Occipital lobe (tissue), 2 donors: Measurements from ENCODE around the gene NUP54. TPM values are rescaled to one million over a fixed set of nuclear protein-coding genes. Genes with fewer than 3 reads are reported as not detected.
A peak's percentile ranks its signal among the peaks of the same experiment; 100 is the strongest.

Experiments used
- DNase-seq: peaks from one replicate; lab custom pipeline; 2025; lab: John Stamatoyannopoulos, UW
- total RNA-seq: library from RNA; depleted of rRNA; stranded (reverse); fragments of >200 nt; gene quantifications from one replicate; pipeline ENCODE4 v1.2.3, GENCODE V29; 2014

The NUP54 gene, protein sequence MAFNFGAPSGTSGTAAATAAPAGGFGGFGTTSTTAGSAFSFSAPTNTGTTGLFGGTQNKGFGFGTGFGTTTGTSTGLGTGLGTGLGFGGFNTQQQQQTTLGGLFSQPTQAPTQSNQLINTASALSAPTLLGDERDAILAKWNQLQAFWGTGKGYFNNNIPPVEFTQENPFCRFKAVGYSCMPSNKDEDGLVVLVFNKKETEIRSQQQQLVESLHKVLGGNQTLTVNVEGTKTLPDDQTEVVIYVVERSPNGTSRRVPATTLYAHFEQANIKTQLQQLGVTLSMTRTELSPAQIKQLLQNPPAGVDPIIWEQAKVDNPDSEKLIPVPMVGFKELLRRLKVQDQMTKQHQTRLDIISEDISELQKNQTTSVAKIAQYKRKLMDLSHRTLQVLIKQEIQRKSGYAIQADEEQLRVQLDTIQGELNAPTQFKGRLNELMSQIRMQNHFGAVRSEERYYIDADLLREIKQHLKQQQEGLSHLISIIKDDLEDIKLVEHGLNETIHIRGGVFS
- 162 TPM for total RNA-seq

GRCh38 chr4:76148142-76148865, at the start of gene NUP54:
Gene NUP54, minus strand, starts transcription at chr4:76148397. Its CDS starts 23 bp downstream, at chr4:76148374.
- peak; percentile 93 for DNase-seq

GRCh38 chr4:76197031-76197743, 49.0 kb upstream of the NUP54 start:
- DNase-seq = no peak

DNA sequence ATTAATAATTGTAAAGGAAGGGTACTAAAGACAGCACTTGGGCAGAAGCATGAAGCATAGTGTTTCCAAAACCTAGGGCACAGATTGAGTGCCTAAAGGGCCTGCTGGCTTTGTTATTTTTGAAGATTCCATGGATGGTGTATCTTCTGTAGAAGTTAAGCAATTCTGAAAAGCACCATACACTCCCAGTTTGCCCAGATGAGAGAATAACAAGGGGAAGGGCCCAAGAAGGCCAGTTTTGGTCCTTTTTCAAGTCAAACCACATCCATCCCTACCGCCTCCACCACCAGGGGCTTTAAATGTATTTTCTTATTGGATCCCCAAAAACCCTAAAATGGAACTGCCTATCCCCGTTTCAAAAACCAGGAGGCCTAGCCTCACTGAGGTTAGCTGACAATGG, 48.2 kb upstream of the NUP54 start:
- DNase-seq = no peak

DNA sequence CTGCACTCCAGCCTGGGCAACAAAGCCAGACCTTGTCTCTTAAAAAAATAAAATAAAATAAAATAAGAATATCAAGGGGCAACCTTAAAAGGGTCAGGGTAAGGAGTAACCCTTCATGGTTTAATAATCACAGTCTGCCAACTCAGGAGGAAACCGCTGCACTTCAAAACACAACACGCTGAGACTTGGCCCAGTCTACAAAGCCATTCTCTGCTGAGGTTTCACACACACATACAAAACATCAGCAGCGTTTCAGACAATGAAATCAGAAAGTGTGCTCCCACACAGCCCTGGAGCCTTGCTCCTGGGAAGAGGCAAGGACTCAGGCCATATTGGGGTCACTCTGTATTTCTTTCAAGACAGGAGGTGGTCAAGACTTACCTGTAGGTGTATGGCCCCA, 47.1 kb upstream of the NUP54 start:
- DNase-seq = no peak

DNA sequence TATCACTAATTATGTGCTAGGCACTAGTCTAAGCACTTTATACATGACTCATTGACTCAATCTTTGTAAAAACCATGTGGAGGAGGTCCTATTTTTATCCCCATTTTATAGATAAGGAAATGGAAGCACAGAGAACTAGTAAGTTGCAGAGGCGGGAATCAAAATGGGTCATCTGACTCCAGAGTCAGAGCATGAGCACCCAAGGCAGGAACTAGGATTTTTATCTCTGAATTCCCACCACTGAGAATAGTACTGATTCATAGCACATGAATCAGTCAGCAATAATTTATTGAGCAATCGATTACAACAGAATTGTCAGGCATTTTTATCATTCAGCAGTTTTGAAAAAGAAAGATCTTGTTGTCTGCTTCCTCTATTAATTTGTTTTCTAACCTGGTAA, 46.1 kb upstream of the NUP54 start:
- no peak for DNase-seq

GRCh38 chr4:76192236-76192635, 44.0 kb upstream of the NUP54 start:
- DNase-seq = no peak

GRCh38 chr4:76188557-76188956, 40.4 kb upstream of the NUP54 start:
- DNase-seq = no peak

DNA sequence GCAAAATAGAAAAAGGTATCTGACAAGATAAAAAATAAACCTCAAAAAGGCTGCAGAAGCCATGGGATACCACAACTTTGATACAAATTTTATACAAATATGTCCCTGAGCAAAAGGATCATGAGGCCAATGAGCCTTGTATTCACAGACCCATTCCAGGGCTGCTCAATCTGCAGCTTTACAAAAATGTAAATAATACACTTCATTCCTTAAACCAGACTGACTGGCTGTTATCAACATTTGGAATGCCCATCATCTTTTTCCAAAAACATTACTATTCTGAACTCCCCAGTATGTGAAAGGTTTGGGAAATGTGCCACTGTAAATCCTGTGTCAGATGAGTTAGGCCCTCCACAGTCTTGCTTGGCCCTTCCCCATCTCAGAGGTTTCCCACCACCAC, 40.0 kb upstream of the NUP54 start:
- no peak for DNase-seq

- no peak for DNase-seq
Observed at GRCh38 chr4:76187152-76187551, 39.0 kb upstream of the NUP54 start.

GRCh38 chr4:76182463-76182862, 34.3 kb upstream of the NUP54 start:
- no peak for DNase-seq

- DNase-seq = peak; percentile 69
Observed at GRCh38 chr4:76179398-76180318, 31.5 kb upstream of the NUP54 start.

GRCh38 chr4:76178296-76178695, 30.1 kb upstream of the NUP54 start:
- no peak for DNase-seq

GRCh38 chr4:76177709-76178108, 29.5 kb upstream of the NUP54 start:
- no peak for DNase-seq

GRCh38 chr4:76175336-76175735, 27.1 kb upstream of the NUP54 start:
- DNase-seq = no peak

- no peak for DNase-seq
Observed at GRCh38 chr4:76174216-76174615, 26.0 kb upstream of the NUP54 start.

GRCh38 chr4:76168688-76169087, 20.5 kb upstream of the NUP54 start:
- DNase-seq = no peak

DNA sequence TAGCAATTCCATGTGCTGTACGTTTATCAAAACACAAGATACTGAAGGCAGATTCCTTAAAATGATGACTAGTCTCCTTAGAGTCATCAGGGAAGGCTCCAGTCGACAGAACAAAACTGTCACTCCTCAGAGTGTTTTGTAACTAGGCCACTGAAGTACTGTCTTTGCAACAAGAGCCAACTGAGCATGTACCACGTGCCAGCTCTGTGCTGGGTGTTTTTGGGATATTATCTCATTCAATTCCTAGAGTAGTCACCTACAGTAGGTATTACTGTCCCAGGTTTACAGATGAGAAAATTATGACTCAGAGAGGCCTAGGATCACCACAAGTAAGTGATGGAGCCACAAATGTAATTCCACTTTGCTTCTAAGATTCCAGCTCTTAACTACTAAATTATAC, 18.3 kb upstream of the NUP54 start:
- no peak for DNase-seq

DNA sequence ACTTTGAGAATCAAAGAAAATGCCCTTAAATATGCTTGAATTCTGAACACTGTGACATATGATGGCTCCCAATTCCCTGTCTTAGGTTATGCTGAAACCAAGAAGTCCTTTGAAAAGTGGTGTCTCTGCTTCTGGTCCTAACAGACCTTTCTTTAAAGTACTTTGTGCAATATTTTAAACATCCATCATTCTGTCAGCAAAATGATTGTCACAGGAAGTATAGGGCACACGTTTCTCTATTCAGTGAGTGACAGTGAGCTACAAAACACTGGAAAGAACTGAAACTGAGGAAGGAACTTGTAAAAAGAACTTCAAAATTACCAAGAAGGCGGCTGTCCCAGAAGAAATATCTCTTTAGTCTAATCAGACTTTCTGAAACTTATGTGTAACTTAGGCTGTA, 12.2 kb upstream of the NUP54 start:
- DNase-seq = no peak

DNA sequence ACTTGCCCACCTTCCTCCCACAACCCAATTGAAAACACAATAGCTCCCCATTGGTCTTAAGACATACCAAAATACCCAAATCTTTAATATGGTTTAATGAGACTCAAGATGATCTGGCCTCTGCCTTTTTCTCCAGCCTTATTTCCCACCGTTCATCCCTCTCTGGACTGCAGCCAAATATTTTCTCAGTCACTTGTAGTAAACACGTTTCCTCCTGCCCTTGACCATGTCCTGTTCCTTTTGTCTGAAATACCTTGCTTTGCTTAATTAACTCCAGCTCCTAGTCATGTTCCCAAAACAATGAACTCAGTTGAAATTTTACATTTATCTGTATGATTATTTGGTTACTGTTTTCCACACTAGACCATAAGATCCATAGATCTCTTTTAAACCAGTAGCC, 8.4 kb upstream of the NUP54 start:
- DNase-seq = no peak

- no peak for DNase-seq
Observed at GRCh38 chr4:76155979-76156378, 7.8 kb upstream of the NUP54 start.

GRCh38 chr4:76153356-76153755, 5.2 kb upstream of the NUP54 start:
- no peak for DNase-seq
